22Rv1 (cell line): ENCODE measurements around the gene ATXN1.

Experiments used
- CTCF ChIP-seq: fragments of 450-650 bp; IDR thresholded peaks from 2 replicates; pipeline ENCODE4 v1.5.1; 2017; ENCODE audit warnings: mild to moderate bottlenecking
- ZFX ChIP-seq: fragments of 450-650 bp; IDR thresholded peaks from 2 replicates; pipeline ENCODE4 v1.6.1; 2017; ENCODE audit warnings: antibody characterized with exemption, borderline replicate concordance

- TF ChIP-seq CTCF (no peak), ZFX (no peak)
Observed at GRCh38 chr6:16563628-16564240, 197.5 kb downstream of the ATXN1 start.
